Loucy (cell line): ENCODE measurements around the gene SIAH3.
A peak's percentile ranks its signal among the peaks of the same experiment; 100 is the strongest.

Source experiments
- H2AFZ ChIP-seq: fragments of 200-600 bp; sonication (generic); 2 replicates; pipeline ENCODE4 v1.6.0; 2016; ENCODE audit warnings: antibody characterized with exemption, mild to moderate bottlenecking, low read length, moderate library complexity
- H3F3A ChIP-seq: fragments of 200-600 bp; 2 replicates; pipeline ENCODE4 v1.6.0; 2016; ENCODE audit warnings: antibody characterized with exemption, low read depth, mild to moderate bottlenecking
- H3K27me3 ChIP-seq: fragments of 200-600 bp; sonication (generic); 2 replicates; pipeline ENCODE4 v1.6.1; 2014; ENCODE audit warnings: low read length, mild to moderate bottlenecking; ENCODE audit not compliant: insufficient read depth, poor library complexity, severe bottlenecking
- H3K36me3 ChIP-seq: fragments of 200-600 bp; sonication (generic); 2 replicates; pipeline ENCODE4 v1.6.1; 2016; ENCODE audit warnings: low read length; ENCODE audit not compliant: insufficient read depth
- H3K4me1 ChIP-seq: fragments of 200-600 bp; sonication (generic); 2 replicates; pipeline ENCODE4 v1.5.1; 2014; ENCODE audit warnings: low read length, mild to moderate bottlenecking; ENCODE audit not compliant: insufficient read depth, poor library complexity, severe bottlenecking
- H3K4me2 ChIP-seq: fragments of 200-600 bp; sonication (generic); 2 replicates; pipeline ENCODE4 v1.6.0; 2014; ENCODE audit warnings: antibody characterized with exemption, low read length, low read depth, mild to moderate bottlenecking; ENCODE audit not compliant: poor library complexity, severe bottlenecking
- H3K4me3 ChIP-seq: fragments of 200-600 bp; sonication (generic); 2 replicates; pipeline ENCODE4 v1.5.1; 2014; ENCODE audit warnings: low read length, mild to moderate bottlenecking, mixed read lengths; ENCODE audit not compliant: poor library complexity, severe bottlenecking
- H3K79me2 ChIP-seq: fragments of 200-600 bp; sonication (generic); 2 replicates; pipeline ENCODE4 v1.6.1; 2014; ENCODE audit warnings: low read length; ENCODE audit not compliant: insufficient read depth
- H3K9ac ChIP-seq: fragments of 200-600 bp; sonication (generic); 2 replicates; pipeline ENCODE4 v1.6.0; 2014; ENCODE audit warnings: mild to moderate bottlenecking, low read depth, low read length, moderate library complexity; ENCODE audit not compliant: poor library complexity, severe bottlenecking
- H3K9me2 ChIP-seq: fragments of 200-600 bp; sonication (generic); replicated peaks from 2 replicates; pipeline ENCODE4 v1.6.1; 2016; ENCODE audit warnings: low read depth, low read length, mixed read lengths
- H3K9me3 ChIP-seq: fragments of 200-600 bp; sonication (generic); 2 replicates; pipeline ENCODE4 v1.6.1; 2014; ENCODE audit warnings: mild to moderate bottlenecking, antibody characterized with exemption, low read length, low read depth; ENCODE audit not compliant: insufficient read depth
- H4K20me1 ChIP-seq: fragments of 200-600 bp; sonication (generic); 2 replicates; pipeline ENCODE4 v1.6.0; 2014; ENCODE audit warnings: antibody characterized with exemption, low read length, mild to moderate bottlenecking; ENCODE audit not compliant: insufficient read depth, poor library complexity, severe bottlenecking
- EZH2phosphoT487 ChIP-seq: fragments of 200-600 bp; IDR thresholded peaks from 2 replicates; pipeline ENCODE4 v1.6.1; 2018; ENCODE audit warnings: antibody characterized with exemption, mild to moderate bottlenecking, moderate library complexity, borderline replicate concordance
- TF ChIP-seq, protein P1 (sequence below): fragments of 200-600 bp; sonication (generic); conservative IDR thresholded peaks from 2 replicates; pipeline ENCODE4 v1.5.1; 2014; ENCODE audit warnings: mild to moderate bottlenecking, antibody characterized with exemption, low read length

Gene SIAH3

DNA sequence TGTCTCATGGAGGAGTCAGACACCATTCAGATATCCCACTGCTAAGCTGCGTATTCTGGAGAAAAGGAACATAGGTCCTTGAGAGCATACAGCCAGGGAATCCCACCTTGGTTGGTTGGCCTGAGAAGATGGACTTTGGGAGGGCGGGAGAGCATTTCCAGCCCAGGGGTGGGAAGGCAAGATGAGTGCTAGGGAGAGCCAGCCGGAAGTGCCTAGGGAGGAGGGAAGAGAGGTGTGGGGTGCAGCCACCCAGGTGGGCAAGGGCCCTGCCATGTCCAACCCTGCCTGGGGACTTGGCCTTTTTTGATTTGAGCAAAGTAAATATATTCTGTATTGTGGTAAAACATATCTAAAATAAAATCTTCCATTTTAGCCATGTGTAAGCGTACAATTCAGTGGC, 19.7 kb downstream of the SIAH3 start:
- Histone ChIP-seq H4K20me1 (no peaks in the 10 kb centered on the region), H3F3A (no peaks in the 10 kb centered on the region), H3K36me3 (no peaks in the 10 kb centered on the region), H3K9me3 (no peaks in the 10 kb centered on the region), H3K9ac (no peak overlapping the region), H3K9me2 (no peaks in the 10 kb centered on the region), H2AFZ (no peak overlapping the region), H3K4me2 (no peak overlapping the region), H3K27me3 (no peaks in the 10 kb centered on the region), H3K79me2 (no peaks in the 10 kb centered on the region), H3K4me1 (peaks cover 24% of the 10 kb centered on the region), H3K4me3 (no peak overlapping the region)
- no peak for TF ChIP-seq EZH2phosphoT487
- TF ChIP-seq, protein P1, sequence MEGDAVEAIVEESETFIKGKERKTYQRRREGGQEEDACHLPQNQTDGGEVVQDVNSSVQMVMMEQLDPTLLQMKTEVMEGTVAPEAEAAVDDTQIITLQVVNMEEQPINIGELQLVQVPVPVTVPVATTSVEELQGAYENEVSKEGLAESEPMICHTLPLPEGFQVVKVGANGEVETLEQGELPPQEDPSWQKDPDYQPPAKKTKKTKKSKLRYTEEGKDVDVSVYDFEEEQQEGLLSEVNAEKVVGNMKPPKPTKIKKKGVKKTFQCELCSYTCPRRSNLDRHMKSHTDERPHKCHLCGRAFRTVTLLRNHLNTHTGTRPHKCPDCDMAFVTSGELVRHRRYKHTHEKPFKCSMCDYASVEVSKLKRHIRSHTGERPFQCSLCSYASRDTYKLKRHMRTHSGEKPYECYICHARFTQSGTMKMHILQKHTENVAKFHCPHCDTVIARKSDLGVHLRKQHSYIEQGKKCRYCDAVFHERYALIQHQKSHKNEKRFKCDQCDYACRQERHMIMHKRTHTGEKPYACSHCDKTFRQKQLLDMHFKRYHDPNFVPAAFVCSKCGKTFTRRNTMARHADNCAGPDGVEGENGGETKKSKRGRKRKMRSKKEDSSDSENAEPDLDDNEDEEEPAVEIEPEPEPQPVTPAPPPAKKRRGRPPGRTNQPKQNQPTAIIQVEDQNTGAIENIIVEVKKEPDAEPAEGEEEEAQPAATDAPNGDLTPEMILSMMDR = no peak

DNA sequence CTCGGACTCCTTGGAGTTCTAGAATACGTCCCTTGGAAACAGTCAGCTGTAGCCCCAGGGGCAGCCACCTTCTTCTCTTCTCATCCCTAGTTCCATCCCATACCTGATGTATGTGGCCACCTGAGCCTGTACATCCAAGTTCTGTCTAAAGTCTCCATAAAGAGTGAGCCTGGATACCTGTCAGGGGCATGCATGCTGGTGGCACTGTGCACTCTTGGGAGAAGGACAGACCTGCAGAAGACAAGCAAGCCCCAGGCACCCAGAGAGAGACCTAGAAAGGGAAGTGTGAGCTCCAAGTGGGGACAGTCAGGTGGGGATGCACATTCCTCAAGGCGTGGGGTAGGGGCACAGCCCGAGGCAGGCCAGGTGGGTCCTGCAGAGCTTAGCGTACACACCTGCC, 21.4 kb downstream of the SIAH3 start:
- Histone ChIP-seq H3K9me3 (no peaks in the 10 kb centered on the region), H4K20me1 (no peaks in the 10 kb centered on the region), H3K27me3 (no peaks in the 10 kb centered on the region), H3K4me3 (no peak overlapping the region), H3K9me2 (no peaks in the 10 kb centered on the region), H3K9ac (no peak overlapping the region), H3K4me1 (peaks cover 39% of the 10 kb centered on the region), H3K4me2 (no peak overlapping the region), H3K79me2 (no peaks in the 10 kb centered on the region), H3F3A (no peaks in the 10 kb centered on the region), H2AFZ (no peak overlapping the region), H3K36me3 (no peaks in the 10 kb centered on the region)
- no peak for TF ChIP-seq EZH2phosphoT487

GRCh38 chr13:45828256-45828968, 23.1 kb downstream of the SIAH3 start:
- Histone ChIP-seq H2AFZ (no peak overlapping the region), H3K9me3 (no peaks in the 10 kb centered on the region)
- TF ChIP-seq, protein P1 = no peak
- TF ChIP-seq EZH2phosphoT487 = no peak

DNA sequence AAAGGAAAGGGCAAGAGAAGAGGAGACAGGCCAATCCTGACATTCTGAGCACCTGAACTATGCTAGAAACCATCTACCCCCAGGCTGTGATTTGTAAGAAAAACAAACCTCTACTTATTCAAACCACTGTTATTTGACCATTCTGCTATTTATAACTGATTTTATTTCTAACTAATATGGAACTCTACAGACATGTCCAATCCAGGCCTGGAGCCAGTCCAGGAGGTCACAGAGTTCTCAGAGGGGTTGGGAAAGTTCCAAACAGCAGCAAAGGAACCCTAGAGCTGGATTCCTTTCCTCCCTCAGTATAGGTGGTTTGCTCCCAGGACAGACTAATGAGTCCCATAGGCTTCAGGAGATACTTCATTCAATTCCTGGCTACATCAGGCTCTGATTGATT, 24.2 kb downstream of the SIAH3 start:
- Histone ChIP-seq H3K36me3 (no peaks in the 10 kb centered on the region), H3K4me3 (peak overlapping the region; percentile 24), H3K9ac (peak overlapping the region; percentile 31), H3K4me1 (peaks cover 47% of the 10 kb centered on the region), H4K20me1 (no peaks in the 10 kb centered on the region), H3K9me3 (no peaks in the 10 kb centered on the region), H3K4me2 (peak overlapping the region; percentile 63), H3K27me3 (no peaks in the 10 kb centered on the region), H2AFZ (peak overlapping the region; percentile 68), H3F3A (no peaks in the 10 kb centered on the region), H3K79me2 (no peaks in the 10 kb centered on the region), H3K9me2 (no peaks in the 10 kb centered on the region)
- no peak for TF ChIP-seq EZH2phosphoT487
- TF ChIP-seq, protein P1 = no peak

More at GRCh38 chr13:45828256-45828968, 23.1 kb downstream of the SIAH3 start:
- Histone ChIP-seq H3K36me3 (no peaks in the 10 kb centered on the region), H3K4me3 (no peak overlapping the region), H3K4me2 (no peak overlapping the region), H4K20me1 (no peaks in the 10 kb centered on the region), H3F3A (no peaks in the 10 kb centered on the region), H3K79me2 (no peaks in the 10 kb centered on the region), H3K4me1 (peaks cover 46% of the 10 kb centered on the region), H3K9me2 (no peaks in the 10 kb centered on the region), H3K27me3 (no peaks in the 10 kb centered on the region), H3K9ac (no peak overlapping the region)
